Fibroblast of upper back skin (primary cell): ENCODE results near the gene NRCAM.

Experiments
- DNase-seq: peaks from one replicate; pipeline ENCODE4 v3.0.0-alpha.2; 2013

NRCAM gene

GRCh38 chr7:108335269-108335918, 120.8 kb downstream of the NRCAM start:
- DNase-seq, result peak; percentile 13

- no peak for DNase-seq
These were observed 123.3 kb downstream of the NRCAM start for GRCh38 chr7:108332937-108333336.

GRCh38 chr7:108331971-108332370, 124.3 kb downstream of the NRCAM start:
- no peak for DNase-seq

GRCh38 chr7:108330227-108330626, 126.0 kb downstream of the NRCAM start:
- no peak for DNase-seq

GRCh38 chr7:108329514-108329913, 126.7 kb downstream of the NRCAM start:
- no peak for DNase-seq

- no peak for DNase-seq
These were observed 128.0 kb downstream of the NRCAM start for GRCh38 chr7:108328174-108328651.

GRCh38 chr7:108327353-108327752, 128.9 kb downstream of the NRCAM start:
- no peak for DNase-seq

GRCh38 chr7:108326938-108327337, 129.3 kb downstream of the NRCAM start:
- no peak for DNase-seq

- no peak for DNase-seq
These were observed 131.9 kb downstream of the NRCAM start for GRCh38 chr7:108324053-108325038.

- no peak for DNase-seq
These were observed 133.1 kb downstream of the NRCAM start for GRCh38 chr7:108322925-108323832.

GRCh38 chr7:108322046-108322445, 134.2 kb downstream of the NRCAM start:
- no peak for DNase-seq

- DNase-seq, result no peak
These were observed 134.9 kb downstream of the NRCAM start for GRCh38 chr7:108321359-108321758.

- DNase-seq, result no peak
These were observed 139.5 kb downstream of the NRCAM start for GRCh38 chr7:108316708-108317107.

GRCh38 chr7:108314551-108314950, 141.7 kb downstream of the NRCAM start:
- no peak for DNase-seq

GRCh38 chr7:108314049-108314448, 142.2 kb downstream of the NRCAM start:
- no peak for DNase-seq

GRCh38 chr7:108313086-108313485, 143.2 kb downstream of the NRCAM start:
- DNase-seq, result no peak

- peak; percentile 39 for DNase-seq
These were observed 144.6 kb downstream of the NRCAM start for GRCh38 chr7:108311446-108312168.

- DNase-seq, result peak; percentile 16
These were observed 145.9 kb downstream of the NRCAM start for GRCh38 chr7:108310351-108310750.

- peak; percentile 7 for DNase-seq
These were observed 147.3 kb downstream of the NRCAM start for GRCh38 chr7:108308903-108309302.

- DNase-seq, result peak; percentile 2
These were observed 148.0 kb downstream of the NRCAM start for GRCh38 chr7:108308276-108308675.

- DNase-seq, result no peak
These were observed 148.6 kb downstream of the NRCAM start for GRCh38 chr7:108307595-108307994.

GRCh38 chr7:108307194-108307593, 149.0 kb downstream of the NRCAM start:
- DNase-seq, result no peak
